Caco-2 (cell line): ENCODE results near the gene LRCH3. TPM values are rescaled to one million over a fixed set of nuclear protein-coding genes. Genes with fewer than 3 reads are reported as not detected.
"Not testable (repeated sequence)": the region's sequence is repeated elsewhere in the genome, so short reads cannot be mapped to it uniquely, and the experiment has no call there.

ENCODE experiments used
- BruUV-seq: library from RNA; stranded (reverse); fragments of 400-500 nt; replicated peaks from 2 replicates; lab custom pipeline; 2021; lab: Mats Ljungman, UMichigan
- CTCF ChIA-PET: fragments of 300-600 bp; sonication (Branson Sonifier 250); formaldehyde crosslinking; loops from one replicate; lab custom pipeline; 2022; ENCODE audit warnings: antibody characterized with exemption; lab: Charles Lee
- POLR2A ChIA-PET: fragments of 300-600 bp; sonication (Branson Sonifier 250); formaldehyde crosslinking; loops from one replicate; lab custom pipeline; 2022; ENCODE audit warnings: antibody characterized with exemption; lab: Charles Lee
- DNase-seq, 2 experiments: peaks; one replicate each; pipeline versions ENCODE4 v3.0.0 to v3.0.0-alpha.2; 2020 to 2022
- H3K27me3 ChIP-seq: replicated peaks from 2 replicates; pipeline ENCODE4 v1.6.0; 2011; ENCODE audit warnings: low read length; ENCODE audit not compliant: control insufficient read depth, insufficient read depth
- H3K36me3 ChIP-seq: 2 replicates; pipeline ENCODE4 v1.5.1; 2011; ENCODE audit warnings: low read length; ENCODE audit not compliant: control insufficient read depth, insufficient read depth
- H3K4me1 ChIP-seq: fragments of 250-450 bp; sonication (Bioruptor Pico); 2 replicates; pipeline ENCODE4 v1.5.1; 2020; ENCODE audit warnings: mild to moderate bottlenecking
- H3K4me3 ChIP-seq: 2 replicates; pipeline ENCODE4 v1.5.1; 2011; ENCODE audit warnings: low read depth, mild to moderate bottlenecking, control low read depth, low read length
- H3K9me3 ChIP-seq: fragments of 250-450 bp; sonication (Bioruptor Pico); 2 replicates; pipeline ENCODE4 v1.5.1; 2020; ENCODE audit warnings: mild to moderate bottlenecking, moderate library complexity
- H3K27ac Mint-ChIP-seq: one replicate; pipeline ENCODE4 v1.8.0; 2022; ENCODE audit warnings: mixed read lengths; ENCODE audit not compliant: unreplicated experiment
- H3K27me3 Mint-ChIP-seq: one replicate; pipeline ENCODE4 v1.8.0; 2022; ENCODE audit warnings: mixed read lengths; ENCODE audit not compliant: insufficient read depth, unreplicated experiment
- H3K36me3 Mint-ChIP-seq: one replicate; pipeline ENCODE4 v1.8.0; 2022; ENCODE audit warnings: mild to moderate bottlenecking, mixed read lengths; ENCODE audit not compliant: insufficient read depth, unreplicated experiment
- H3K4me1 Mint-ChIP-seq: one replicate; pipeline ENCODE4 v1.8.0; 2022; ENCODE audit warnings: low read depth, mixed read lengths; ENCODE audit not compliant: unreplicated experiment
- H3K4me3 Mint-ChIP-seq: one replicate; pipeline ENCODE4 v1.8.0; 2022; ENCODE audit warnings: mild to moderate bottlenecking, moderate library complexity, mixed read lengths; ENCODE audit not compliant: unreplicated experiment
- H3K9me3 Mint-ChIP-seq: one replicate; pipeline ENCODE4 v1.8.0; 2022; ENCODE audit warnings: mixed read lengths; ENCODE audit not compliant: unreplicated experiment
- CTCF ChIP-seq, 2 experiments: fragments of 200-600 bp in 1 of 2; IDR thresholded peaks; 1 replicate in 1 of 2; 2 replicates in 1 of 2; pipeline versions ENCODE4 v1.5.1 to v1.8.0; 2011 to 2022; ENCODE audit warnings: antibody characterized with exemption in 1 of 2, control low read depth in 1 of 2, inconsistent platforms in 1 of 2, low read depth in 1 of 2, low read length in 1 of 2, mild to moderate bottlenecking in 1 of 2, moderate library complexity in 1 of 2; ENCODE audit not compliant: insufficient read depth in 1 of 2, severe bottlenecking in 1 of 2, unreplicated experiment in 1 of 2
- intact Hi-C: fragments of 100-400 bp; cut with micrococcal nuclease; formaldehyde crosslinking; loops from one replicate; pipeline ENCODE4 v1.10.0; 2022; ENCODE audit not compliant: unreplicated experiment
- total RNA-seq: library from RNA; stranded (reverse); gene quantifications from 2 replicates; pipeline ENCODE4 v1.2.3, GENCODE V29; 2022

LRCH3 gene
- total RNA-seq, 1 experiment from 2014 or later = 38.7 TPM

GRCh38 chr3:197907196-197907595 is 116.1 kb downstream of the LRCH3 start:
- ChIA-PET CTCF (no interaction called here), POLR2A (no interaction called here)
- Histone ChIP-seq H3K27me3 (no peaks in the 10 kb centered on the region), H3K4me3 (no peak overlapping the region), H3K36me3 (no peaks in the 10 kb centered on the region), H3K9me3 (peaks cover 5% of the 10 kb centered on the region; the same call in 1 of the 2 replicates), H3K4me1 (no peaks in the 10 kb centered on the region)
- Mint-ChIP-seq H3K27ac (no peak overlapping the region), H3K4me3 (no peak overlapping the region), H3K27me3 (no peaks in the 10 kb centered on the region), H3K36me3 (no peaks in the 10 kb centered on the region), H3K9me3 (peaks cover 7% of the 10 kb centered on the region), H3K4me1 (no peaks in the 10 kb centered on the region)
- intact Hi-C loops = loop anchor here (2.0 to 5.0 kb wide), 2 partner anchors 44 to 145 kb away; partner anchors contain the start of gene RPL35A
- no TSS peak for BruUV-seq
- TF ChIP-seq CTCF (IDR thresholded peaks at IDR 0.05; ENCODE audit: insufficient read depth in 1 of 2, low read depth in 1 of 2, low read length in 1 of 2, severe bottlenecking in 1 of 2, unreplicated experiment in 1 of 2) = no peak
- no peak for DNase-seq

- H3K4me1 Mint-ChIP-seq, H3K4me3 Mint-ChIP-seq, CTCF ChIA-PET, POLR2A ChIA-PET, H3K27me3 ChIP-seq, H3K36me3 ChIP-seq, H3K9me3 Mint-ChIP-seq, H3K4me3 ChIP-seq, H3K27ac Mint-ChIP-seq, H3K27me3 Mint-ChIP-seq, H3K9me3 ChIP-seq, DNase-seq, H3K4me1 ChIP-seq, BruUV-seq, H3K36me3 Mint-ChIP-seq: not testable (repeated sequence)
- intact Hi-C loops = loop anchor here (5.0 kb wide), 1 partner anchor 144 kb away; no protein-coding TSS in a partner anchor
These were observed 117.5 kb downstream of the LRCH3 start for GRCh38 chr3:197908550-197908949.

- no peak overlapping the region for H3K4me3 ChIP-seq
- Mint-ChIP-seq H3K27ac (no peak overlapping the region), H3K9me3 (no peaks in the 10 kb centered on the region), H3K4me1 (no peaks in the 10 kb centered on the region), H3K4me3 (no peak overlapping the region), H3K27me3 (no peaks in the 10 kb centered on the region), H3K36me3 (no peaks in the 10 kb centered on the region)
- POLR2A ChIA-PET = no interaction called here
- DNase-seq = no peak
- CTCF ChIA-PET = no interaction called here
- intact Hi-C loops = loop anchor here (5.0 kb wide), 1 partner anchor 143 kb away; no protein-coding TSS in a partner anchor
- no peaks in the 10 kb centered on the region for H3K4me1 ChIP-seq
- H3K27me3 ChIP-seq = no peaks in the 10 kb centered on the region
- no peak for TF ChIP-seq CTCF (IDR thresholded peaks at IDR 0.05; ENCODE audit: insufficient read depth in 1 of 2, low read depth in 1 of 2, low read length in 1 of 2, severe bottlenecking in 1 of 2, unreplicated experiment in 1 of 2)
- no peaks in the 10 kb centered on the region for H3K36me3 ChIP-seq
- no TSS peak for BruUV-seq
- H3K9me3 ChIP-seq = no peaks in the 10 kb centered on the region
These were observed 118.1 kb downstream of the LRCH3 start for GRCh38 chr3:197908957-197909701.
